Panc1 (cell line): ENCODE results near the gene SKAP1. TPM values are rescaled to one million over a fixed set of nuclear protein-coding genes. Genes with fewer than 3 reads are reported as not detected.

Source experiments
- ATAC-seq: fragments of 200-7000 bp; cut with Tn5 transposase; 2 replicates; pipeline ENCODE4 v1.9.1; 2020; ENCODE audit warnings: mild to moderate bottlenecking, moderate library complexity
- BruUV-seq: library from RNA; stranded (reverse); fragments of 400-500 nt; replicated peaks from 2 replicates; lab custom pipeline; 2021; lab: Mats Ljungman, UMichigan
- CTCF ChIA-PET: fragments of 300-600 bp; sonication (Branson Sonifier 250); formaldehyde crosslinking; loops from one replicate; lab custom pipeline; 2022; ENCODE audit warnings: antibody characterized with exemption; lab: Charles Lee
- POLR2A ChIA-PET: fragments of 300-600 bp; sonication (Branson Sonifier 250); formaldehyde crosslinking; loops from one replicate; lab custom pipeline; 2022; ENCODE audit warnings: antibody characterized with exemption; lab: Charles Lee
- DNase-seq: peaks from one replicate; pipeline ENCODE4 v3.0.0-alpha.2; 2010; ENCODE audit warnings: low read depth, low spot score
- H3K27ac ChIP-seq: 2 replicates; pipeline ENCODE4 v1.5.1; 2011; ENCODE audit warnings: mild to moderate bottlenecking, low read length, inconsistent platforms
- H3K27me3 ChIP-seq: fragments of 200-500 bp; sonication (Bioruptor generic); 2 replicates; pipeline ENCODE4 v1.6.0; 2014; ENCODE audit warnings: low read length, inconsistent platforms; ENCODE audit not compliant: control insufficient read depth, insufficient read depth
- H3K36me3 ChIP-seq: fragments of 200-500 bp; sonication (Bioruptor generic); 2 replicates; pipeline ENCODE4 v1.5.1; 2014; ENCODE audit warnings: inconsistent platforms, mild to moderate bottlenecking, low read length, moderate library complexity; ENCODE audit not compliant: control insufficient read depth, insufficient read depth
- H3K4me1 ChIP-seq: 2 replicates; pipeline ENCODE4 v1.5.1; 2011; ENCODE audit warnings: inconsistent platforms, mild to moderate bottlenecking, low read length, moderate library complexity; ENCODE audit not compliant: control insufficient read depth, insufficient read depth
- H3K4me3 ChIP-seq, 2 experiments: 2 replicates each; pipeline ENCODE4 v1.5.1; 2011 to 2012; ENCODE audit warnings: low read depth in 2 of 2, low read length in 2 of 2, mild to moderate bottlenecking in 2 of 2, inconsistent platforms in 1 of 2, moderate library complexity in 1 of 2
- H3K9me3 ChIP-seq: fragments of 200-500 bp; sonication (Bioruptor generic); 2 replicates; pipeline ENCODE4 v1.5.1; 2014; ENCODE audit warnings: low read depth, mild to moderate bottlenecking, inconsistent platforms, low read length, moderate library complexity; ENCODE audit not compliant: control insufficient read depth, insufficient read depth
- CTCF ChIP-seq: fragments of 450-650 bp; IDR thresholded peaks from 2 replicates; pipeline ENCODE4 v1.5.1; 2017; ENCODE audit warnings: mild to moderate bottlenecking
- POLR2AphosphoS5 ChIP-seq: IDR thresholded peaks from 2 replicates; pipeline ENCODE4 v1.6.1; 2012; ENCODE audit warnings: mild to moderate bottlenecking, low read depth, low read length, moderate library complexity
- REST ChIP-seq, 2 experiments: IDR thresholded peaks; 2 replicates each; pipeline ENCODE4 v1.6.1; 2011 to 2012; ENCODE audit warnings: low read depth in 2 of 2, control low read depth in 1 of 2, low read length in 1 of 2, mild to moderate bottlenecking in 1 of 2, moderate library complexity in 1 of 2; ENCODE audit not compliant: insufficient read depth in 1 of 2
- SIN3A ChIP-seq: IDR thresholded peaks from 2 replicates; pipeline ENCODE4 v1.6.1; 2012; ENCODE audit warnings: low read depth, mild to moderate bottlenecking, low read length, moderate library complexity, borderline replicate concordance; ENCODE audit not compliant: insufficient read depth
- TCF7L2 ChIP-seq: IDR thresholded peaks from 2 replicates; pipeline ENCODE4 v1.6.1; 2011; ENCODE audit warnings: mild to moderate bottlenecking, low read depth, low read length, inconsistent platforms
- in situ Hi-C: cut with HindIII; loops from 2 replicates; pipeline ENCODE4 v1.10.0; 2016; ENCODE audit warnings: low sequenced_read_pairs, low pct_unique_long_range_greater_than_20kb
- intact Hi-C: fragments of 100-400 bp; cut with micrococcal nuclease; formaldehyde crosslinking; loops from one replicate; pipeline ENCODE4 v1.10.0; 2022; ENCODE audit not compliant: unreplicated experiment
- total RNA-seq: library from RNA; stranded (reverse); gene quantifications from one replicate; pipeline ENCODE4 v1.2.1, GENCODE V29; 2021; ENCODE audit not compliant: unreplicated experiment

SKAP1 gene
- total RNA-seq, 1 experiment from 2014 or later, result 0.90 TPM

- POLR2A ChIA-PET, result interaction anchor here (1.2 kb wide), 1 partner anchor 15 kb away, joined by 3 read pairs; no protein-coding TSS in a partner anchor
- Histone ChIP-seq H3K27me3 (no peaks in the 10 kb centered on the region), H3K9me3 (no peaks in the 10 kb centered on the region), H3K4me3 (no peak overlapping the region), H3K36me3 (peaks cover 6% of the 10 kb centered on the region; the same call in 1 of the 2 replicates), H3K4me1 (peaks cover 13% of the 10 kb centered on the region), H3K27ac (no peak overlapping the region)
- CTCF ChIA-PET, result interaction anchor here (2.0 kb wide), 1 partner anchor 98 kb away, joined by 11 read pairs; no protein-coding TSS in a partner anchor
- no peak for ATAC-seq
- no peak for TF ChIP-seq REST (IDR thresholded peaks at IDR 0.05; ENCODE audit: insufficient read depth in 1 of 2, low read depth in 2 of 2, low read length in 1 of 2)
- no peak for TF ChIP-seq POLR2AphosphoS5
- TF ChIP-seq CTCF, result no peak
- TF ChIP-seq SIN3A, result no peak
- no peak for TF ChIP-seq TCF7L2
- intact Hi-C loops (no loop called here), in situ Hi-C loops (no loop called here)
- BruUV-seq, result no TSS peak
- DNase-seq, result no peak
These were observed 306.9 kb downstream of the SKAP1 start for GRCh38 chr17:48123111-48123510.

- TF ChIP-seq CTCF, result no peak
- TF ChIP-seq REST (IDR thresholded peaks at IDR 0.05; ENCODE audit: insufficient read depth in 1 of 2, low read depth in 2 of 2, low read length in 1 of 2), result no peak
- no peak for TF ChIP-seq POLR2AphosphoS5
- TF ChIP-seq SIN3A, result no peak
- TF ChIP-seq TCF7L2, result no peak
- ChIA-PET CTCF (no interaction called here), POLR2A (interaction anchor here (1.2 kb wide), 1 partner anchor 15 kb away, joined by 3 read pairs; no protein-coding TSS in a partner anchor)
- no TSS peak for BruUV-seq
- Histone ChIP-seq H3K36me3 (peaks cover 6% of the 10 kb centered on the region; the same call in 1 of the 2 replicates), H3K27ac (no peak overlapping the region), H3K9me3 (no peaks in the 10 kb centered on the region), H3K4me1 (peaks cover 12% of the 10 kb centered on the region), H3K4me3 (no peak overlapping the region), H3K27me3 (no peaks in the 10 kb centered on the region)
- in situ Hi-C loops, result no loop called here
- intact Hi-C loops, result no loop called here
- no peak for DNase-seq
- ATAC-seq, result no peak
These were observed 307.4 kb downstream of the SKAP1 start for GRCh38 chr17:48122665-48123045.
